GM23338 (cell line): ENCODE results near the gene NEMP1. TPM values are rescaled to one million over a fixed set of nuclear protein-coding genes. Genes with fewer than 3 reads are reported as not detected.

ENCODE experiments used
- ATAC-seq: fragments of 200-7000 bp; cut with Tn5 transposase; 3 replicates; pipeline ENCODE4 v1.9.1; 2020
- DNase-seq: peaks from one replicate; pipeline ENCODE4 v3.0.0-alpha.2; 2015; ENCODE audit warnings: low spot score
- H2AFZ ChIP-seq: fragments of 200-600 bp; sonication (generic); 2 replicates; pipeline ENCODE4 v1.8.0; 2016; ENCODE audit warnings: antibody characterized with exemption, mild to moderate bottlenecking, moderate library complexity
- H3F3A ChIP-seq: fragments of 200-600 bp; sonication (generic); replicated peaks from 2 replicates; pipeline ENCODE4 v1.8.0; 2017; ENCODE audit warnings: antibody characterized with exemption, mixed run types, low read depth
- H3K27ac ChIP-seq: fragments of 200-600 bp; sonication (generic); 2 replicates; pipeline ENCODE4 v1.6.1; 2016; ENCODE audit warnings: low read depth
- H3K27me3 ChIP-seq: fragments of 200-600 bp; sonication (generic); 2 replicates; pipeline ENCODE4 v1.8.0; 2016; ENCODE audit warnings: mild to moderate bottlenecking, mixed run types, moderate library complexity; ENCODE audit not compliant: insufficient read depth
- H3K36me3 ChIP-seq: fragments of 200-600 bp; sonication (generic); 2 replicates; pipeline ENCODE4 v1.8.0; 2016; ENCODE audit warnings: mild to moderate bottlenecking; ENCODE audit not compliant: insufficient read depth
- H3K4me1 ChIP-seq: fragments of 200-600 bp; sonication (generic); 2 replicates; pipeline ENCODE4 v1.8.0; 2016; ENCODE audit warnings: mild to moderate bottlenecking, moderate library complexity; ENCODE audit not compliant: insufficient read depth
- H3K4me2 ChIP-seq: fragments of 200-600 bp; sonication (generic); 2 replicates; pipeline ENCODE4 v1.7.1; 2017; ENCODE audit warnings: mixed run types
- H3K4me3 ChIP-seq: fragments of 200-600 bp; sonication (generic); 2 replicates; pipeline ENCODE4 v1.6.1; 2016; ENCODE audit warnings: mixed run types
- H3K79me2 ChIP-seq: fragments of 200-600 bp; sonication (generic); replicated peaks from 2 replicates; pipeline ENCODE4 v1.8.0; 2017; ENCODE audit warnings: mild to moderate bottlenecking; ENCODE audit not compliant: insufficient read depth
- H3K9me2 ChIP-seq: fragments of 200-600 bp; sonication (generic); 2 replicates; pipeline ENCODE4 v1.8.0; 2017; ENCODE audit not compliant: insufficient read depth
- H4K20me1 ChIP-seq: fragments of 200-600 bp; sonication (generic); replicated peaks from 2 replicates; pipeline ENCODE4 v1.8.0; 2017; ENCODE audit warnings: mild to moderate bottlenecking; ENCODE audit not compliant: insufficient read depth
- H3K27ac Mint-ChIP-seq: 2 replicates; pipeline ENCODE4 v1.8.0; 2020; ENCODE audit warnings: inconsistent platforms, mild to moderate bottlenecking, moderate library complexity, mixed read lengths
- H3K27me3 Mint-ChIP-seq: 3 replicates; pipeline ENCODE4 v1.8.0; 2022; ENCODE audit warnings: low read depth, mild to moderate bottlenecking, moderate library complexity, mixed read lengths, inconsistent platforms; ENCODE audit not compliant: insufficient read depth, poor library complexity
- H3K36me3 Mint-ChIP-seq: 3 replicates; pipeline ENCODE4 v1.8.0; 2021; ENCODE audit warnings: low read depth, mild to moderate bottlenecking, inconsistent platforms, moderate library complexity, mixed read lengths
- H3K4me1 Mint-ChIP-seq: 3 replicates; pipeline ENCODE4 v1.8.0; 2020; ENCODE audit warnings: mild to moderate bottlenecking, inconsistent platforms, mixed read lengths
- H3K4me3 Mint-ChIP-seq: 3 replicates; pipeline ENCODE4 v1.8.0; 2021; ENCODE audit warnings: moderate library complexity, mild to moderate bottlenecking, inconsistent platforms, mixed read lengths
- H3K9me3 Mint-ChIP-seq: 3 replicates; pipeline ENCODE4 v1.8.0; 2020; ENCODE audit warnings: moderate library complexity, mild to moderate bottlenecking, inconsistent platforms, mixed read lengths
- CREB1 ChIP-seq: fragments of 250-450 bp; sonication (Bioruptor Pico); IDR thresholded peaks from 2 replicates; pipeline ENCODE4 v1.5.0; 2020; ENCODE audit warnings: low read depth, mild to moderate bottlenecking, moderate library complexity
- CTCF ChIP-seq, 2 experiments: fragments of 200-600 bp in 1 of 2; sonication (generic) in 1 of 2; conservative IDR thresholded peaks; 2 replicates each; pipeline versions ENCODE4 v1.5.1 to v1.6.1; 2016 to 2017; ENCODE audit warnings: antibody characterized with exemption in 2 of 2, low read depth in 2 of 2, mild to moderate bottlenecking in 2 of 2, moderate library complexity in 1 of 2
- EZH2 ChIP-seq: fragments of 200-600 bp; sonication (generic); IDR thresholded peaks from one replicate; pipeline ENCODE4 v1.8.0; 2017; ENCODE audit warnings: antibody characterized with exemption, mild to moderate bottlenecking, low read depth; ENCODE audit not compliant: unreplicated experiment
- EZH2phosphoT487 ChIP-seq: fragments of 200-600 bp; sonication (generic); IDR thresholded peaks from one replicate; pipeline ENCODE4 v1.8.1; 2018; ENCODE audit warnings: antibody characterized with exemption; ENCODE audit not compliant: unreplicated experiment
- JUNB ChIP-seq: IDR thresholded peaks from one replicate; pipeline ENCODE4 v1.6.1; 2016; ENCODE audit warnings: antibody characterized with exemption; ENCODE audit not compliant: unreplicated experiment
- NANOG ChIP-seq: IDR thresholded peaks from 2 replicates; pipeline ENCODE4 v1.6.1; 2016; ENCODE audit warnings: antibody characterized with exemption, borderline replicate concordance
- POLR2AphosphoS5 ChIP-seq: IDR thresholded peaks from 2 replicates; pipeline ENCODE4 v1.6.1; 2016; ENCODE audit warnings: antibody characterized with exemption, low read depth
- STAT1 ChIP-seq: IDR thresholded peaks from one replicate; pipeline ENCODE4 v1.6.1; 2016; ENCODE audit warnings: antibody characterized with exemption; ENCODE audit not compliant: unreplicated experiment
- ZNF114 ChIP-seq: fragments of 250-450 bp; sonication (Bioruptor Pico); IDR thresholded peaks from 2 replicates; pipeline ENCODE4 v1.5.0; 2020; ENCODE audit warnings: mild to moderate bottlenecking, moderate library complexity
- ZNF331 ChIP-seq: fragments of 250-450 bp; sonication (Bioruptor Pico); IDR thresholded peaks from 2 replicates; pipeline ENCODE4 v1.5.0; 2020; ENCODE audit warnings: low read depth, mild to moderate bottlenecking, moderate library complexity
- ZNF462 ChIP-seq: fragments of 250-450 bp; sonication (Bioruptor Pico); IDR thresholded peaks from 2 replicates; pipeline ENCODE4 v1.5.0; 2020; ENCODE audit warnings: mild to moderate bottlenecking, moderate library complexity
- polyA plus RNA-seq: library from polyadenylated mRNA; unstranded; fragments of >200 nt; fragmentation: Nextera tagmentation; extraction: Ambion mirVana; gene quantifications from 2 replicates; pipeline ENCODE4 v1.2.1, GENCODE V29; 2016
- total RNA-seq: library from RNA; depleted of rRNA; stranded (reverse); fragments of >200 nt; shearing (Covaris generic); gene quantifications from 2 replicates; pipeline ENCODE4 v1.2.3, GENCODE V29; 2014
- TF ChIP-seq, protein P1 (sequence below): IDR thresholded peaks from 2 replicates; pipeline ENCODE4 v1.6.1; 2016; ENCODE audit warnings: antibody characterized with exemption
- TF ChIP-seq, protein P2 (sequence below): IDR thresholded peaks from one replicate; pipeline ENCODE4 v1.6.1; 2018; ENCODE audit warnings: antibody characterized with exemption; ENCODE audit not compliant: unreplicated experiment

Gene NEMP1
- total and polyA plus RNA-seq, 2 experiments from 2014 or later: 11.9 to 35.0 TPM

GRCh38 chr12:57044468-57044867, 34.1 kb downstream of the NEMP1 start:
- no peak for ATAC-seq

More at GRCh38 chr12:57044468-57044867, 34.1 kb downstream of the NEMP1 start:
- H3K4me1 ChIP-seq: no peaks in the 10 kb centered on the region
- no peak for DNase-seq
- no peaks in the 10 kb centered on the region for H3K79me2 ChIP-seq
- no peak overlapping the region for H3K4me3 ChIP-seq
- H3K36me3 ChIP-seq: no peaks in the 10 kb centered on the region
- Mint-ChIP-seq H3K9me3 (no peaks in the 10 kb centered on the region), H3K4me3 (no peak overlapping the region), H3K27me3 (peaks cover 5% of the 10 kb centered on the region), H3K27ac (no peak overlapping the region), H3K36me3 (no peaks in the 10 kb centered on the region), H3K4me1 (0 out of 3 replicates have a peak, but pooled peaks cover 2% of the 10 kb centered on the region)
- H2AFZ ChIP-seq: no peak overlapping the region
- H3K27ac ChIP-seq: no peak overlapping the region
- TF ChIP-seq EZH2 (no peak), STAT1 (no peak), CREB1 (CRISPR knock-in tag) (no peak), ZNF114 (CRISPR knock-in tag) (no peak), POLR2AphosphoS5 (no peak), CTCF (conservative IDR thresholded peaks at IDR 0.05; ENCODE audit: low read depth in 2 of 2) (no peak), ZNF331 (CRISPR knock-in tag) (no peak), EZH2phosphoT487 (no peak), JUNB (no peak), NANOG (no peak), ZNF462 (CRISPR knock-in tag) (no peak)
- TF ChIP-seq, protein P1, sequence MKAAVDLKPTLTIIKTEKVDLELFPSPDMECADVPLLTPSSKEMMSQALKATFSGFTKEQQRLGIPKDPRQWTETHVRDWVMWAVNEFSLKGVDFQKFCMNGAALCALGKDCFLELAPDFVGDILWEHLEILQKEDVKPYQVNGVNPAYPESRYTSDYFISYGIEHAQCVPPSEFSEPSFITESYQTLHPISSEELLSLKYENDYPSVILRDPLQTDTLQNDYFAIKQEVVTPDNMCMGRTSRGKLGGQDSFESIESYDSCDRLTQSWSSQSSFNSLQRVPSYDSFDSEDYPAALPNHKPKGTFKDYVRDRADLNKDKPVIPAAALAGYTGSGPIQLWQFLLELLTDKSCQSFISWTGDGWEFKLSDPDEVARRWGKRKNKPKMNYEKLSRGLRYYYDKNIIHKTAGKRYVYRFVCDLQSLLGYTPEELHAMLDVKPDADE: no peak
- TF ChIP-seq, protein P2, sequence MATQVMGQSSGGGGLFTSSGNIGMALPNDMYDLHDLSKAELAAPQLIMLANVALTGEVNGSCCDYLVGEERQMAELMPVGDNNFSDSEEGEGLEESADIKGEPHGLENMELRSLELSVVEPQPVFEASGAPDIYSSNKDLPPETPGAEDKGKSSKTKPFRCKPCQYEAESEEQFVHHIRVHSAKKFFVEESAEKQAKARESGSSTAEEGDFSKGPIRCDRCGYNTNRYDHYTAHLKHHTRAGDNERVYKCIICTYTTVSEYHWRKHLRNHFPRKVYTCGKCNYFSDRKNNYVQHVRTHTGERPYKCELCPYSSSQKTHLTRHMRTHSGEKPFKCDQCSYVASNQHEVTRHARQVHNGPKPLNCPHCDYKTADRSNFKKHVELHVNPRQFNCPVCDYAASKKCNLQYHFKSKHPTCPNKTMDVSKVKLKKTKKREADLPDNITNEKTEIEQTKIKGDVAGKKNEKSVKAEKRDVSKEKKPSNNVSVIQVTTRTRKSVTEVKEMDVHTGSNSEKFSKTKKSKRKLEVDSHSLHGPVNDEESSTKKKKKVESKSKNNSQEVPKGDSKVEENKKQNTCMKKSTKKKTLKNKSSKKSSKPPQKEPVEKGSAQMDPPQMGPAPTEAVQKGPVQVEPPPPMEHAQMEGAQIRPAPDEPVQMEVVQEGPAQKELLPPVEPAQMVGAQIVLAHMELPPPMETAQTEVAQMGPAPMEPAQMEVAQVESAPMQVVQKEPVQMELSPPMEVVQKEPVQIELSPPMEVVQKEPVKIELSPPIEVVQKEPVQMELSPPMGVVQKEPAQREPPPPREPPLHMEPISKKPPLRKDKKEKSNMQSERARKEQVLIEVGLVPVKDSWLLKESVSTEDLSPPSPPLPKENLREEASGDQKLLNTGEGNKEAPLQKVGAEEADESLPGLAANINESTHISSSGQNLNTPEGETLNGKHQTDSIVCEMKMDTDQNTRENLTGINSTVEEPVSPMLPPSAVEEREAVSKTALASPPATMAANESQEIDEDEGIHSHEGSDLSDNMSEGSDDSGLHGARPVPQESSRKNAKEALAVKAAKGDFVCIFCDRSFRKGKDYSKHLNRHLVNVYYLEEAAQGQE: no peak
- H3K27me3 ChIP-seq: no peaks in the 10 kb centered on the region
- peaks cover 2% of the 10 kb centered on the region; the same call in 1 of the 2 replicates for H3K9me2 ChIP-seq
- H3K4me2 ChIP-seq: no peak overlapping the region
- no peaks in the 10 kb centered on the region for H3F3A ChIP-seq
- no peaks in the 10 kb centered on the region for H4K20me1 ChIP-seq
